ENCODE data around the gene PSME2. TPM values are rescaled to one million over a fixed set of nuclear protein-coding genes. Genes with fewer than 3 reads are reported as not detected.

Gene PSME2
- total and polyA plus RNA-seq, 10 of the 15 experiments (the other 5 are each of a cell fraction or from before 2014, with no cell fraction given), result 510 to 3,542 (median 913) TPM

GRCh38 chr14:24177891-24178290, 31.5 kb upstream of the PSME2 start:
- ChIA-PET POLR2A (interaction anchor here (1.1 to 1.3 kb wide), 2 partner anchors 17 to 68 kb away, joined by 3 to 4 read pairs; partner anchors contain the start of gene IRF9), SMC1A (ENCODE audit: uncharacterized antibody, unreplicated experiment) (no interaction called here), CTCF (interaction anchor here (1.1 kb wide), 1 partner anchor 16 kb away, joined by 3 read pairs; the partner anchor contains the start of gene IRF9), RAD21 (ENCODE audit: unreplicated experiment) (no interaction called here)
- Histone ChIP-seq H4K20me1 (ENCODE audit: control insufficient read depth, insufficient read depth) (no peaks in the 10 kb centered on the region), H3K4me3 (no peak overlapping the region), H2AFZ (ENCODE audit: control insufficient read depth, low read depth, low read length) (no peak overlapping the region), H3K9ac (ENCODE audit: control insufficient read depth, insufficient read depth, low read length) (no peak overlapping the region), H3K9me3 (replicated peaks; ENCODE audit: control insufficient read depth, insufficient read depth, low read length) (no peaks in the 10 kb centered on the region), H3K36me3 (ENCODE audit: control insufficient read depth in 2 of 2, insufficient read depth in 2 of 2, low read length in 1 of 2) (peaks cover 14 to 38% of the 10 kb centered on the region in 2 experiments; a peak in 3 of 4 replicates), H3K27me3 (replicated peaks in 1 of 2; ENCODE audit: control insufficient read depth in 2 of 2, insufficient read depth in 2 of 2, low read length in 1 of 2) (no peaks in the 10 kb centered on the region), H3K4me1 (ENCODE audit: control insufficient read depth, insufficient read depth, low read length) (no peaks in the 10 kb centered on the region), H3K79me2 (ENCODE audit: control insufficient read depth, insufficient read depth, low read length) (no peaks in the 10 kb centered on the region), H3K27ac (ENCODE audit: control insufficient read depth, insufficient read depth) (no peak overlapping the region), H3K4me2 (ENCODE audit: control insufficient read depth, insufficient read depth) (no peak overlapping the region)
- WGBS (ENCODE audit: insufficient coverage, insufficient replicate concordance, low lambda C conversion rate, missing lambda C conversion rate), result 93% methylated on average over 7 of the region's 14 CpGs
- intact Hi-C loops (cut with micrococcal nuclease; ENCODE audit: unreplicated experiment) (no loop called here), in situ Hi-C loops (cut with MboI) (no loop called here)
- DNase-seq (ENCODE audit: low read depth, low spot score), result no peak
- no peak for TF ChIP-seq ASH2L (IDR thresholded peaks at IDR 0.05; ENCODE audit: borderline replicate concordance, low read depth)
- TF ChIP-seq CHD4 (IDR thresholded peaks at IDR 0.05), result no peak
- TF ChIP-seq, protein P1, sequence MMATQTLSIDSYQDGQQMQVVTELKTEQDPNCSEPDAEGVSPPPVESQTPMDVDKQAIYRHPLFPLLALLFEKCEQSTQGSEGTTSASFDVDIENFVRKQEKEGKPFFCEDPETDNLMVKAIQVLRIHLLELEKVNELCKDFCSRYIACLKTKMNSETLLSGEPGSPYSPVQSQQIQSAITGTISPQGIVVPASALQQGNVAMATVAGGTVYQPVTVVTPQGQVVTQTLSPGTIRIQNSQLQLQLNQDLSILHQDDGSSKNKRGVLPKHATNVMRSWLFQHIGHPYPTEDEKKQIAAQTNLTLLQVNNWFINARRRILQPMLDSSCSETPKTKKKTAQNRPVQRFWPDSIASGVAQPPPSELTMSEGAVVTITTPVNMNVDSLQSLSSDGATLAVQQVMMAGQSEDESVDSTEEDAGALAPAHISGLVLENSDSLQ (IDR thresholded peaks at IDR 0.05), result no peak
- TF ChIP-seq IRF5 (IDR thresholded peaks at IDR 0.05; ENCODE audit: borderline replicate concordance), result no peak
- TF ChIP-seq, protein P2, sequence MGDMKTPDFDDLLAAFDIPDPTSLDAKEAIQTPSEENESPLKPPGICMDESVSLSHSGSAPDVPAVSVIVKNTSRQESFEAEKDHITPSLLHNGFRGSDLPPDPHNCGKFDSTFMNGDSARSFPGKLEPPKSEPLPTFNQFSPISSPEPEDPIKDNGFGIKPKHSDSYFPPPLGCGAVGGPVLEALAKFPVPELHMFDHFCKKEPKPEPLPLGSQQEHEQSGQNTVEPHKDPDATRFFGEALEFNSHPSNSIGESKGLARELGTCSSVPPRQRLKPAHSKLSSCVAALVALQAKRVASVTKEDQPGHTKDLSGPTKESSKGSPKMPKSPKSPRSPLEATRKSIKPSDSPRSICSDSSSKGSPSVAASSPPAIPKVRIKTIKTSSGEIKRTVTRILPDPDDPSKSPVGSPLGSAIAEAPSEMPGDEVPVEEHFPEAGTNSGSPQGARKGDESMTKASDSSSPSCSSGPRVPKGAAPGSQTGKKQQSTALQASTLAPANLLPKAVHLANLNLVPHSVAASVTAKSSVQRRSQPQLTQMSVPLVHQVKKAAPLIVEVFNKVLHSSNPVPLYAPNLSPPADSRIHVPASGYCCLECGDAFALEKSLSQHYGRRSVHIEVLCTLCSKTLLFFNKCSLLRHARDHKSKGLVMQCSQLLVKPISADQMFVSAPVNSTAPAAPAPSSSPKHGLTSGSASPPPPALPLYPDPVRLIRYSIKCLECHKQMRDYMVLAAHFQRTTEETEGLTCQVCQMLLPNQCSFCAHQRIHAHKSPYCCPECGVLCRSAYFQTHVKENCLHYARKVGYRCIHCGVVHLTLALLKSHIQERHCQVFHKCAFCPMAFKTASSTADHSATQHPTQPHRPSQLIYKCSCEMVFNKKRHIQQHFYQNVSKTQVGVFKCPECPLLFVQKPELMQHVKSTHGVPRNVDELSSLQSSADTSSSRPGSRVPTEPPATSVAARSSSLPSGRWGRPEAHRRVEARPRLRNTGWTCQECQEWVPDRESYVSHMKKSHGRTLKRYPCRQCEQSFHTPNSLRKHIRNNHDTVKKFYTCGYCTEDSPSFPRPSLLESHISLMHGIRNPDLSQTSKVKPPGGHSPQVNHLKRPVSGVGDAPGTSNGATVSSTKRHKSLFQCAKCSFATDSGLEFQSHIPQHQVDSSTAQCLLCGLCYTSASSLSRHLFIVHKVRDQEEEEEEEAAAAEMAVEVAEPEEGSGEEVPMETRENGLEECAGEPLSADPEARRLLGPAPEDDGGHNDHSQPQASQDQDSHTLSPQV (IDR thresholded peaks at IDR 0.05), result no peak
- no peak for ATAC-seq
- FAIRE-seq, result no peak
- no TSS peak for BruUV-seq (replicated peaks)
